Left colon (tissue), 2 donors: ENCODE data around the gene DUSP18. TPM values are rescaled to one million over a fixed set of nuclear protein-coding genes. Genes with fewer than 3 reads are reported as not detected.

Source experiments
- ATAC-seq: fragments of 200-7000 bp; cut with Tn5 transposase; one replicate; pipeline ENCODE4 v1.9.1; 2020; ENCODE audit warnings: mild to moderate bottlenecking, moderate library complexity
- DNase-seq, 2 donors: peaks; one replicate each; pipeline ENCODE4 v3.0.0-alpha.2; 2020
- intact Hi-C, 2 donors: fragments of 100-400 bp; cut with DNase I in 1 of 2; cut with micrococcal nuclease in 1 of 2; formaldehyde crosslinking; loops; one replicate each; pipeline versions ENCODE4 v1.11.2 to v1.14.0; 2022; cut with DNase I, micrococcal nuclease
- total RNA-seq, 2 donors: library from RNA; stranded (reverse); fragmentation: NEBNext Ultra II Directional; extraction: Animal tissue kit (Norgen Biotek cat#: 25700); gene quantifications; one replicate each; pipeline ENCODE4 v1.2.1, GENCODE V29; 2021
- donor health status: DM: no; HTN: no; CAD: no.
- donor health status: DM: yes; HTN: yes; CAD: no.

The DUSP18 gene
- total RNA-seq, 2 donors from 2014 or later = 15.3 to 18.1 TPM

DNA sequence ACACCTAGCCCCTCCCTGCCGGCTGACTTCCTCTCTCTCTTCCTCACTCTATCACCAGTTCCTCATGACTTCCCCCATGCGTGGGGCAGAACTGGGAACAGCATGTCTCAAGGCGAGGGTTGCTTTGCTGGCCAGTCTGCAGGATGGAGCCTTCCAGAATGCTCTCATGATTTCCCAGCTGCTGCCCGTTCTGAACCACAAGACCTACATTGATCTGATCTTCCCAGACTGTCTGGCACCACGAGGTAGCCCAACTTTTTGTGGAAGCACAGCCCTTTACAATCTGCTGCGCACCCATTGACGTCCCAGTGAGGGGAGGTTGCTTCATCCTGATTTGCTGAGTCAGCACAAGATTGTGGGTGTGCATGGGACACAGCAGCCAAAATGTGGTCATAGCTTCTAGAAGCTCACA, 52.1 kb downstream of the DUSP18 start:
- DNase-seq (no peak), ATAC-seq (no peak)
- intact Hi-C loops = no loop called here

DNA sequence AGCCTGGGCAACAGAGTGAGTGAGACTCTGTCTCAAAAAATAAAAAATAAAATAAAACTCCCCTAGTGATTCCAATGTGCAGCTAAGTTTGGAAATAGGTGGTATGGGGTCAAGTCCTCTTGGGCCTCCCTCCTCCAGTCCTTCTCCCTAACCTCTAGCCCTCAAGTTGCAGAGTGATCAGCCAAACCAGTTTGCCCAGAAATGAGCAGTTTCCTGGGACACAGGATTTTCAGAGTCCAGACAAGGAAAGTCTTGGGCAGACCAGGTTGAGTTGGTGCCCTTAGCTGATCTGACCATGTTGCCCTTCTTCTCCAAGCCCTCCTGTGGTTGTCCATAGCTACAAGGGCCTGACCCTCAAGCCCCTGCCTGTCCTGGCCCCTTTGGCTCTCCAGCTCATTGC, 52.8 kb downstream of the DUSP18 start:
- intact Hi-C loops = no loop called here
- ATAC-seq = no peak

DNA sequence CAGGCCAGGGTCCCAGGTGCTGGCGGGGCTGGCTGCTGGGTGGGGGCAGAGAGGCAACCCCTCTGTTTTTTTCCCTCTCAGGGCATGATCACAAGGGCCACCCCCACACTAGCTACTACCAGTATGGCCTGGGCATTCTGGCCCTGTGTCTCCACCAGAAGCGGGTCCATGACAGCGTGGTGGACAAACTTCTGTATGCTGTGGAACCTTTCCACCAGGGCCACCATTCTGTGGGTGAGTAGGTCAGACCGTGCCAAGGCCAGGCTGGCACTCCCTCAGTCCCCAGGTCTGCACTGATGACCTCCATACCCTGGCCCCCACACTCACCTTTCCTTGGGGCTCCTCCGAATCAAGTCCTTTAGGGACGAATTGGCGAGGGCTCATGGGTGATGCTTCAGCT, 53.4 kb downstream of the DUSP18 start:
- DNase-seq (no peak), ATAC-seq (no peak)
- intact Hi-C loops = no loop called here

More for the DNA sequence above, 52.8 kb downstream of the DUSP18 start:
- no peak for DNase-seq

DNA sequence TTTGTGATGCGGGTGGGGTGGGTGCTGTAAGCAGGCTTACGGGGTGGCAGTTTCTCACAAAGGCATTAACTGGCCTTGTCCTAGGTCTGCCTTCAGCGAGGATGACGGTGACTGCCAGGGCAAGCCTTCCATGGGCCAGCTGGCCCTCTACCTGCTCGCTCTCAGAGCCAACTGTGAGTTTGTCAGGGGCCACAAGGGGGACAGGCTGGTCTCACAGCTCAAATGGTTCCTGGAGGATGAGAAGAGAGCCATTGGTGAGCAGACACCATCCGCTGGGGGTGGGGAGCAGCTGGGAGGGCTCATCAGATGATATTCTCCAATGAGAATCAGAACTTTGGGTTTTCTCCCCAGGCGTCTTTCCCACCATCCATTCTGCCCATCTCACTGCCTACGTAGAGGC, 54.9 kb downstream of the DUSP18 start:
- intact Hi-C loops = no loop called here
- ATAC-seq = no peak
- no peak for DNase-seq

Other genes with a start within 250 kb of the DUSP18 start
- 10 to 100 TPM; 23.1 to 34.9 TPM for gene MTFP1, start 242.1 kb downstream of the DUSP18 start, total RNA-seq
- gene SEC14L3, start 195.9 kb downstream of the DUSP18 start, total RNA-seq = not detected
- not detected for gene SEC14L4, start 162.2 kb downstream of the DUSP18 start, total RNA-seq
- under 1 TPM; 0.11 to 0.27 TPM for gene SEC14L6, start 121.1 kb downstream of the DUSP18 start, total RNA-seq
- 10 to 100 TPM; 12.1 to 17.4 TPM for gene GAL3ST1, start 93.2 kb downstream of the DUSP18 start, total RNA-seq
- gene PES1, start 76.0 kb downstream of the DUSP18 start, total RNA-seq = 10 to 100 TPM; 36.4 to 48.3 TPM
- 10 to 100 TPM; 29.4 to 58.2 TPM for gene TCN2, start 60.7 kb downstream of the DUSP18 start, total RNA-seq
- gene SLC35E4, start 32.1 kb downstream of the DUSP18 start, total RNA-seq = 1 to 10 TPM; 8.3 to 9.9 TPM
- 1 to 10 TPM; 2.9 to 5.1 TPM for gene OSBP2, start 27.0 kb upstream of the DUSP18 start, total RNA-seq